GM19238 (cell line): ENCODE data around the gene PTPRN2.

ENCODE experiments used
- DNase-seq: peaks from one replicate; pipeline ENCODE4 v3.0.0; 2011; ENCODE audit warnings: low spot score; ENCODE audit not compliant: insufficient read length

The PTPRN2 gene

GRCh38 chr7:158325530-158326381 lies 261.9 kb downstream of the PTPRN2 start:
- DNase-seq, result no peak

GRCh38 chr7:158324397-158325360 lies 262.9 kb downstream of the PTPRN2 start:
- DNase-seq, result no peak

- no peak for DNase-seq
Observed at GRCh38 chr7:158323741-158324396, 263.8 kb downstream of the PTPRN2 start.

GRCh38 chr7:158322616-158323530 lies 264.8 kb downstream of the PTPRN2 start:
- DNase-seq, result no peak

- no peak for DNase-seq
Observed at GRCh38 chr7:158321936-158322615, 265.5 kb downstream of the PTPRN2 start.

- no peak for DNase-seq
Observed at GRCh38 chr7:158321056-158321700, 266.4 kb downstream of the PTPRN2 start.

- no peak for DNase-seq
Observed at GRCh38 chr7:158320328-158320727, 267.3 kb downstream of the PTPRN2 start.

GRCh38 chr7:158318511-158318913 lies 269.1 kb downstream of the PTPRN2 start:
- no peak for DNase-seq

GRCh38 chr7:158317238-158318205 lies 270.1 kb downstream of the PTPRN2 start:
- no peak for DNase-seq

GRCh38 chr7:158316466-158317031 lies 271.1 kb downstream of the PTPRN2 start:
- no peak for DNase-seq

GRCh38 chr7:158315881-158316280 lies 271.7 kb downstream of the PTPRN2 start:
- DNase-seq, result no peak

GRCh38 chr7:158315326-158315725 lies 272.3 kb downstream of the PTPRN2 start:
- DNase-seq, result no peak

GRCh38 chr7:158314394-158314793 lies 273.2 kb downstream of the PTPRN2 start:
- no peak for DNase-seq

- DNase-seq, result no peak
Observed at GRCh38 chr7:158313931-158314330, 273.7 kb downstream of the PTPRN2 start.

GRCh38 chr7:158312789-158313188 lies 274.8 kb downstream of the PTPRN2 start:
- no peak for DNase-seq

GRCh38 chr7:158311791-158312190 lies 275.8 kb downstream of the PTPRN2 start:
- no peak for DNase-seq

GRCh38 chr7:158310924-158311666 lies 276.5 kb downstream of the PTPRN2 start:
- DNase-seq, result no peak
